ENCODE measurements around the gene NCOR2.

The NCOR2 gene

GRCh38 chr12:124594851-124595250, 27.4 kb upstream of the NCOR2 start:
- Histone ChIP-seq H3K9ac (no peak overlapping the region), H3K27ac (no peak overlapping the region), H3K4me2 (peak overlapping the region in 10 of 11 experiments; percentile 21 to 85 (median 78); a peak in 15 of 22 replicates), H3K9me3 (replicated peaks in 1 of 11) (peaks cover 0 to 26% (median 15%) of the 10 kb centered on the region in 11 experiments; a peak in 18 of 22 replicates), H3K27me3 (peaks cover 0 to 27% (median 11%) of the 10 kb centered on the region in 11 experiments; a peak in 13 of 22 replicates), H3K4me3 (no peak overlapping the region), H3K4me1 (peaks cover 36 to 51% (median 40%) of the 10 kb centered on the region in 10 experiments), H4K20me1 (peaks cover 0 to 4% (median 0%) of the 10 kb centered on the region in 11 experiments; a peak in 1 of 22 replicates), H3K36me3 (no peaks in the 10 kb centered on the region)
- no peak for TF ChIP-seq Cebpa-rat (IDR thresholded peaks at IDR 0.05)

GRCh38 chr12:124593851-124594401, 26.5 kb upstream of the NCOR2 start:
- Histone ChIP-seq H3K27ac (no peak overlapping the region), H3K4me1 (peaks cover 46 to 60% (median 50%) of the 10 kb centered on the region in 10 experiments), H4K20me1 (peaks cover 0 to 4% (median 0%) of the 10 kb centered on the region in 11 experiments; a peak in 1 of 22 replicates), H3K4me3 (no peak overlapping the region), H3K36me3 (no peaks in the 10 kb centered on the region), H3K27me3 (peaks cover 0 to 27% (median 11%) of the 10 kb centered on the region in 11 experiments; a peak in 13 of 22 replicates), H3K4me2 (peak overlapping the region; percentile 70 to 85 (median 80)), H3K9ac (no peak overlapping the region; a peak in 1 of 22 replicates), H3K9me3 (replicated peaks in 1 of 11) (peaks cover 0 to 17% (median 10%) of the 10 kb centered on the region in 11 experiments; a peak in 16 of 22 replicates)
- TF ChIP-seq Cebpa-rat (IDR thresholded peaks at IDR 0.05), result no peak

GRCh38 chr12:124593176-124593575, 25.8 kb upstream of the NCOR2 start:
- no peak for TF ChIP-seq Cebpa-rat (IDR thresholded peaks at IDR 0.05)
- Histone ChIP-seq H4K20me1 (peaks cover 0 to 4% (median 0%) of the 10 kb centered on the region in 11 experiments; a peak in 2 of 22 replicates), H3K9me3 (replicated peaks in 1 of 11) (peaks cover 0 to 13% (median 7%) of the 10 kb centered on the region in 11 experiments; a peak in 15 of 22 replicates), H3K4me3 (peak overlapping the region in 1 of 10 experiments; percentile 37; a peak in 1 of 20 replicates), H3K36me3 (no peaks in the 10 kb centered on the region), H3K9ac (peak overlapping the region in 8 of 11 experiments; percentile 8 to 58 (median 18); a peak in 9 of 22 replicates), H3K27ac (peak overlapping the region in 10 of 11 experiments; percentile 14 to 72 (median 45); a peak in 16 of 22 replicates), H3K4me2 (peak overlapping the region; percentile 70 to 85 (median 80)), H3K27me3 (peaks cover 0 to 27% (median 11%) of the 10 kb centered on the region in 11 experiments; a peak in 13 of 22 replicates), H3K4me1 (peaks cover 53 to 68% (median 57%) of the 10 kb centered on the region in 10 experiments)

DNA sequence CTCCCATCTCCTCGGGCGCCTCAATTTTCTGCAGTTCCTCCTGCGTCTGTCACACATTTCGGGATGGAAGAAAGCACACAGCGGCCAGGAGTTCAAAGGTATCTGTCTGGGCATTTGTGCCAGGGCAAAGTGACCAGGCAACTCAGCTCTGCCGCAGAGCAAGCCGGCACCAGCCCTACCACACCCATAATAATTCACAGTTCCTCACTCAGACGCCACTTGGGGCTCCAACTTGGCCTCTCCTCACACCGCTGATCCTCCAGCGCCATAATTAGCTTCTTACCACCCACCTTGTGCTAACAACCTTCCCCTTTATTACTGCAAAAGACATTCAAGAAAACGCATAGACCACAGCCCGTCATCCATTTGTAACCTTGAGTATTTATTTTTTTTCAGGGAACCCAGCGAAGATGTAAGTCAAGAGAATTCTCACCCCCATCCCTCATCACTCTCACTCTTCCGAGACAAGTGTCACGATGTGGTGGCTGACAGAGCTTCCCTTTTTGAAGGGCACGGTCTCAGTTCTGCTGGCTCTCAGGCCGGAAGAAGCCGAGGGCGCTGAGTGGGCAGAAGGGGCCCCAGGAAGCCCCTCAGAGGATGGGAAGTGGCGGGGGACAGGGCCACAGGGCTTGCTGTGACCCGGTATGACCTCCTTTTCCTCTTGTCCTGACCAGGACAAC, 25.2 kb upstream of the NCOR2 start:
- peak overlapping the region; percentile 70 to 85 (median 80) for H3K4me2 ChIP-seq
- H3K4me1 ChIP-seq, result peaks cover 59 to 73% (median 63%) of the 10 kb centered on the region in 10 experiments
- H3K9ac ChIP-seq, result peak overlapping the region in 9 of 11 experiments; percentile 0 to 58 (median 17); a peak in 10 of 22 replicates
- TF ChIP-seq Cebpa-rat (IDR thresholded peaks at IDR 0.05), result no peak
- H3K27ac ChIP-seq, result peak overlapping the region in 10 of 11 experiments; percentile 14 to 72 (median 48); a peak in 16 of 22 replicates
- no peaks in the 10 kb centered on the region for H3K36me3 ChIP-seq
- peaks cover 0 to 4% (median 0%) of the 10 kb centered on the region in 11 experiments; a peak in 2 of 22 replicates for H4K20me1 ChIP-seq
- H3K4me3 ChIP-seq, result peak overlapping the region in 1 of 10 experiments; percentile 37; a peak in 1 of 20 replicates
- peaks cover 0 to 27% (median 11%) of the 10 kb centered on the region in 11 experiments; a peak in 13 of 22 replicates for H3K27me3 ChIP-seq
- H3K9me3 ChIP-seq (replicated peaks in 1 of 11), result peaks cover 0 to 13% (median 7%) of the 10 kb centered on the region in 11 experiments; a peak in 15 of 22 replicates

GRCh38 chr12:124592050-124592449, 24.6 kb upstream of the NCOR2 start:
- Histone ChIP-seq H3K9me3 (replicated peaks in 1 of 11) (peaks cover 0 to 13% (median 7%) of the 10 kb centered on the region in 11 experiments; a peak in 15 of 22 replicates), H4K20me1 (peaks cover 0 to 4% (median 0%) of the 10 kb centered on the region in 11 experiments; a peak in 2 of 22 replicates), H3K4me2 (peak overlapping the region; percentile 70 to 85 (median 80)), H3K9ac (peak overlapping the region in 7 of 11 experiments; percentile 0 to 58 (median 24); a peak in 6 of 22 replicates), H3K36me3 (no peaks in the 10 kb centered on the region), H3K27me3 (peaks cover 5 to 30% (median 11%) of the 10 kb centered on the region in 11 experiments; a peak in 14 of 22 replicates), H3K4me1 (peaks cover 64 to 79% (median 68%) of the 10 kb centered on the region in 10 experiments), H3K27ac (peak overlapping the region in 7 of 11 experiments; percentile 42 to 72 (median 52); a peak in 11 of 22 replicates), H3K4me3 (no peak overlapping the region)
- no peak for TF ChIP-seq Cebpa-rat (IDR thresholded peaks at IDR 0.05)

DNA sequence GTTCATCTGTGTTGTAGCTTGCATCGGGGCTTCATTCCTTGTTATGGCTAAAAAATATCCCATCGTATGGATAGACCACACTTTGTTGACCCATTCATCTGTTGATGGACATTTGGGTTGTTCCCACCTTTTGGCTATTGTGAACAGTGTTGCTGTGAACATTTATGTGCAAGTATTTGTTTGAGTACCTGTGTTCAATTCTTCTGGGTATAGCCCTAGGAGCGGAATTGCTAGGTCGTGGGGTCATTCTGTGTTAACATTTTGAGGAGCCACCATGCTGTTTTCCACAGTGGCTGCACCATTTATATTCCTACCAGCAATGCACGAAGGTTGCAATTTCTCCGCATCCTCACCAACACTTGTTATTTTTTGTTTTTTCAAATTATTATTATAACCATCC, 23.0 kb upstream of the NCOR2 start:
- H3K9me3 ChIP-seq (replicated peaks in 1 of 11), result peaks cover 0 to 13% (median 7%) of the 10 kb centered on the region in 11 experiments; a peak in 15 of 22 replicates
- H3K4me3 ChIP-seq, result no peak overlapping the region
- H3K4me2 ChIP-seq, result peak overlapping the region in 2 of 11 experiments; percentile 36 to 87; a peak in 2 of 22 replicates
- no peak overlapping the region for H3K27ac ChIP-seq
- peaks cover 0 to 4% (median 0%) of the 10 kb centered on the region in 11 experiments; a peak in 2 of 22 replicates for H4K20me1 ChIP-seq
- H3K36me3 ChIP-seq, result no peaks in the 10 kb centered on the region
- H3K4me1 ChIP-seq, result peaks cover 64 to 80% (median 72%) of the 10 kb centered on the region in 10 experiments
- H3K27me3 ChIP-seq, result peaks cover 5 to 39% (median 14%) of the 10 kb centered on the region in 11 experiments; a peak in 14 of 22 replicates
- no peak overlapping the region for H3K9ac ChIP-seq
- TF ChIP-seq Cebpa-rat (IDR thresholded peaks at IDR 0.05), result no peak

DNA sequence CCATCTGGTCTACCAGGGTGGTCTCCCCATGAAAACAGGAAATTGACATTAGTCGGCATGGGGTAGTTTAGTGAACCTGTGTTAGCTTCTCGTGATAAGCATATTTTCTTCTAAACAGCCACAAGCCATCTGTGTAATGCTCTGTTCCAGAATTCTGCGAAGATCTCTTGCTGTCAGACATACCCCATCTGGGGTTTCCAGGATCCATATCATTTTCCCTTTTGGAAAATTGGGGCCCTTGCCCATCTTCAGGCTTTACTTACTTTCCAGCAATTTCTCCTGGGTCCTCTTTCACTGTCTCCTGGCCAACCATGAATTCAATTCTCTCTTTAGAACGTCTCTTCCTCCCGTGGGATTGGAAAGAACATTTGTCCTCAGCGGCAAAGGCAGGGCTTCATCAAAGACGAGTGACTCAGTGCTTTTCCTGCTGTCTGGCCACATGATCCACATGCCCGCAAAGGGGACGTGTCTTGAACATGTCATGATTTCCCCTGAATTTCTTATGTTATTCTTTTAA, 21.4 kb upstream of the NCOR2 start:
- Histone ChIP-seq H3K27ac (peak overlapping the region in 8 of 11 experiments; percentile 33 to 52 (median 38); a peak in 13 of 22 replicates), H3K36me3 (no peaks in the 10 kb centered on the region), H4K20me1 (peaks cover 0 to 4% (median 0%) of the 10 kb centered on the region in 11 experiments; a peak in 2 of 22 replicates), H3K9ac (peak overlapping the region in 7 of 11 experiments; percentile 6 to 41 (median 19); a peak in 8 of 22 replicates), H3K4me3 (peak overlapping the region in 2 of 10 experiments; percentile 10 to 35; a peak in 6 of 20 replicates), H3K9me3 (replicated peaks in 1 of 11) (peaks cover 0 to 16% (median 9%) of the 10 kb centered on the region in 11 experiments; a peak in 16 of 22 replicates), H3K27me3 (peaks cover 0 to 32% (median 8%) of the 10 kb centered on the region in 11 experiments; a peak in 12 of 22 replicates), H3K4me2 (peak overlapping the region; percentile 77 to 90 (median 85)), H3K4me1 (peaks cover 53 to 69% (median 60%) of the 10 kb centered on the region in 10 experiments)
- no peak for TF ChIP-seq Cebpa-rat (IDR thresholded peaks at IDR 0.05)
